Adrenal gland (tissue), 19 donors: ENCODE measurements around the gene ARL4A. TPM values are rescaled to one million over a fixed set of nuclear protein-coding genes. Genes with fewer than 3 reads are reported as not detected.
A peak's percentile ranks its signal among the peaks of the same experiment; 100 is the strongest.

Source experiments
- DNase-seq, 7 donors: peaks; one replicate each; pipeline ENCODE4 v3.0.0-alpha.2; 2019 to 2020
- H3K27ac ChIP-seq, 5 donors: fragments of 200-600 bp; sonication (generic) in 4 of 5; 1 replicate in 3 of 5; 2 replicates in 2 of 5; pipeline versions ENCODE4 v1.5.1 to v1.8.0; 2016 to 2020; ENCODE audit warnings: mild to moderate bottlenecking in 1 of 5
- H3K27me3 ChIP-seq: fragments of 200-600 bp; 2 replicates; pipeline ENCODE4 v1.8.0; 2021
- H3K36me3 ChIP-seq, 2 donors: fragments of 200-600 bp; replicated peaks in 1 of 2; 1 replicate in 1 of 2; 2 replicates in 1 of 2; pipeline versions ENCODE4 v1.5.1 to v1.8.0; 2018 to 2022
- H3K4me1 ChIP-seq, 2 donors: fragments of 200-600 bp; replicated peaks in 1 of 2; 1 replicate in 1 of 2; 2 replicates in 1 of 2; pipeline versions ENCODE4 v1.5.1 to v1.8.0; 2018 to 2021
- H3K4me3 ChIP-seq, 4 donors: fragments of 200-600 bp; sonication (generic) in 3 of 4; one replicate each; pipeline ENCODE4 v1.5.1; 2016 to 2018
- H3K9me3 ChIP-seq, 3 donors: fragments of 200-600 bp; sonication (generic) in 1 of 3; replicated peaks in 1 of 3; 1 replicate in 2 of 3; 2 replicates in 1 of 3; pipeline versions ENCODE4 v1.5.1 to v1.8.0; 2016 to 2021
- CTCF ChIP-seq, 6 experiments: fragments of 450-650 bp in 4 of 6; fragments of 200-600 bp in 2 of 6; sonication (generic) in 1 of 6; IDR thresholded peaks; 1 replicate in 5 of 6; 2 replicates in 1 of 6; pipeline versions ENCODE4 v1.5.1 to v1.8.0; 2016 to 2021; ENCODE audit warnings: antibody characterized with exemption in 6 of 6, mild to moderate bottlenecking in 2 of 6, moderate library complexity in 1 of 6
- POLR2A ChIP-seq, 2 donors: fragments of 450-650 bp; IDR thresholded peaks; one replicate each; pipeline ENCODE4 v1.6.1; 2017; ENCODE audit warnings: antibody characterized with exemption in 2 of 2, mild to moderate bottlenecking in 2 of 2, moderate library complexity in 1 of 2
- WGBS, 4 donors: extraction: QIAGEN DNeasy Blood & Tissue Kit in 2 of 4; methylation state at CpG; one replicate each; pipeline versions ENCODE4 v1.1.5 to v1.1.7; 2013 to 2017; 5-methylcytosine and 5-hydroxymethylcytosine counted together
- intact Hi-C, 2 donors: fragments of 100-400 bp; cut with DNase I; formaldehyde crosslinking; loops; one replicate each; pipeline versions ENCODE4 v1.14.1 to v1.15.0; 2022 to 2023
- long read RNA-seq, 10 donors: library from polyadenylated mRNA in 3 of 10; unstranded in 2 of 10; stranded (forward) in 1 of 10; transcript quantifications; one replicate each; pipeline ENCODE4 v2.0.0 and lab custom pipeline, GENCODE V29; 2021 to 2026
- polyA plus RNA-seq, 3 donors: library from polyadenylated mRNA; stranded (reverse); fragments of 200-250 nt in 2 of 3; fragments of 350-450 nt in 1 of 3; fragmentation: Illumina TruSeq in 1 of 3; extraction: RNeasy Lipid Tissue Mini Kit (QIAGEN cat#74804) in 1 of 3; gene quantifications; one replicate each; pipeline ENCODE4 v1.2.3, GENCODE V29; 2013 to 2014
- total RNA-seq, 9 donors: library from RNA; depleted of rRNA in 4 of 9; stranded (reverse); fragments of >200 nt in 4 of 9; fragments of 120-200 nt in 1 of 9; fragmentation: NEBNext Ultra II Directional in 1 of 9; extraction: Animal tissue kit (Norgen Biotek cat#: 25700) in 1 of 9; gene quantifications; one replicate each; pipeline versions ENCODE4 v1.1.0 to v1.2.4, GENCODE V29; 2013 to 2023
- donor health status: healthy with polysubstance abuse.
- donor health status: Bipolar disorder and iron deficiency.
- donor health status: DM: yes; HTN: yes; CAD: no.
- donor health status: DM: no; HTN: no; CAD: no.
- donor health status: DM: no; HTN: no; CAD: no.
- donor health status: DM: yes; HTN: yes; CAD: no.

Gene ARL4A
- 10 to 100 TPM in 5 of 9 donors, 1 to 10 TPM in 4; 8.9 to 27.8 (median 10.4) TPM for total RNA-seq
- polyA plus RNA-seq, result 10 to 100 TPM in 1 of 3 donors, 1 to 10 TPM in 2; 7.7 to 12.4 (median 8.1) TPM
- long read RNA-seq, donor 1, transcript ARL4A-201 (2 exons, 1,147 nt), result major isoform, 8 of 12 reads
- long read RNA-seq, donor 1, partial matches to known transcripts, result 0 of 12 reads
- long read RNA-seq, donor 1, other reads (novel, unspliced or antisense), result 0 of 12 reads
- long read RNA-seq, donor 2, partial matches to known transcripts, result 0 of 3 reads
- long read RNA-seq, donor 2, other reads (novel, unspliced or antisense), result 0 of 3 reads
- long read RNA-seq, donor 3, transcript ARL4A-206 (2 exons, 845 nt), result major isoform, 5 of 9 reads
- long read RNA-seq, donor 3, partial matches to known transcripts, result 0 of 9 reads
- long read RNA-seq, donor 3, other reads (novel, unspliced or antisense), result 0 of 9 reads
- long read RNA-seq, donor 4, transcript ARL4A-201 (2 exons, 1,147 nt), result major isoform, 6 of 12 reads
- long read RNA-seq, donor 4, transcript ARL4A-204 (2 exons, 1,144 nt), result minor isoform, 5 of 12 reads
- long read RNA-seq, donor 4, partial matches to known transcripts, result 0 of 12 reads
- long read RNA-seq, donor 4, other reads (novel, unspliced or antisense), result 0 of 12 reads
- long read RNA-seq, donor 5, partial matches to known transcripts, result 0 of 8 reads
- long read RNA-seq, donor 5, other reads (novel, unspliced or antisense), result 0 of 8 reads
- long read RNA-seq, donor 6, partial matches to known transcripts, result 0 of 2 reads
- long read RNA-seq, donor 6, other reads (novel, unspliced or antisense), result 0 of 2 reads
- long read RNA-seq, donor 7, partial matches to known transcripts, result 0 of 2 reads
- long read RNA-seq, donor 7, other reads (novel, unspliced or antisense), result 0 of 2 reads
- long read RNA-seq, donor 8, transcript ARL4A-206 (2 exons, 845 nt), result major isoform, 8 of 16 reads
- long read RNA-seq, donor 8, transcript ARL4A-201 (2 exons, 1,147 nt), result minor isoform, 5 of 16 reads
- long read RNA-seq, donor 8, partial matches to known transcripts, result 0 of 16 reads
- long read RNA-seq, donor 8, other reads (novel, unspliced or antisense), result 0 of 16 reads
- long read RNA-seq, donor 9, transcript ARL4A-206 (2 exons, 845 nt), result major isoform, 5 of 7 reads
- long read RNA-seq, donor 9, partial matches to known transcripts, result 0 of 7 reads
- long read RNA-seq, donor 9, other reads (novel, unspliced or antisense), result 0 of 7 reads
- long read RNA-seq, donor 10, partial matches to known transcripts, result 0 of 4 reads
- long read RNA-seq, donor 10, other reads (novel, unspliced or antisense), result 0 of 4 reads

GRCh38 chr7:12686891-12687717, at the start of gene ARL4A:
Gene ARL4A (plus strand): TSS chr7:12687633. CDS start chr7:12688255, 622 bp downstream.
- 0 to 2% (median 1%) methylated on average over 9 to 73 of the region's 73 CpGs for WGBS, 4 donors
- intact Hi-C loops, result loop anchor here in 1 of 2 donors (10.0 kb wide), 1 partner anchor 578 kb away; no protein-coding TSS in a partner anchor
- peak; percentile 99 to 100 (median 99) for DNase-seq
- no peaks in the 10 kb centered on the region for H3K9me3 ChIP-seq
- TF ChIP-seq POLR2A (IDR thresholded peaks at IDR 0.05), result peak; percentile 73 to 91
- peak in 2 of 6 experiments; percentile 3 to 7 for TF ChIP-seq CTCF (IDR thresholded peaks at IDR 0.05)
- H3K36me3 ChIP-seq, result no peaks in the 10 kb centered on the region
- H3K4me1 ChIP-seq, result peaks cover 0 to 5% of the 10 kb centered on the region in 2 donors
- peak within 1 kb of the TSS; percentile 14 to 95 (median 85) for H3K27ac ChIP-seq
- no peaks in the 10 kb centered on the region for H3K27me3 ChIP-seq
- H3K4me3 ChIP-seq, result peak within 1 kb of the TSS; percentile 0 to 89 (median 72)

- intact Hi-C loops, result loop anchor here (5.0 to 10.0 kb wide), 2 partner anchors 624 to 627 kb away; no protein-coding TSS in a partner anchor
- H3K4me3 ChIP-seq, result no peak overlapping the region
- no peaks in the 10 kb centered on the region for H3K4me1 ChIP-seq
- no peaks in the 10 kb centered on the region for H3K36me3 ChIP-seq
- TF ChIP-seq POLR2A (IDR thresholded peaks at IDR 0.05) (no peak), CTCF (IDR thresholded peaks at IDR 0.05) (no peak)
- H3K27ac ChIP-seq, result no peak overlapping the region
- no peaks in the 10 kb centered on the region for H3K9me3 ChIP-seq
- no peak for DNase-seq
- WGBS, 4 donors, result 26 to 30% (median 29%) methylated on average over 4 of the region's 4 CpGs
- no peaks in the 10 kb centered on the region for H3K27me3 ChIP-seq
Measured at GRCh38 chr7:12637819-12638592, 49.4 kb upstream of the ARL4A start.

GRCh38 chr7:12638851-12639456, 48.5 kb upstream of the ARL4A start:
- no peaks in the 10 kb centered on the region for H3K9me3 ChIP-seq
- no peak overlapping the region for H3K27ac ChIP-seq
- intact Hi-C loops, result loop anchor here (5.0 to 10.0 kb wide), 2 partner anchors 623 to 626 kb away; no protein-coding TSS in a partner anchor
- no peak for TF ChIP-seq POLR2A (IDR thresholded peaks at IDR 0.05)
- peak; percentile 48 to 79 (median 54) for TF ChIP-seq CTCF (IDR thresholded peaks at IDR 0.05)
- no peak overlapping the region for H3K4me3 ChIP-seq
- no peaks in the 10 kb centered on the region for H3K27me3 ChIP-seq
- no peak for DNase-seq
- H3K4me1 ChIP-seq, result no peaks in the 10 kb centered on the region
- H3K36me3 ChIP-seq, result no peaks in the 10 kb centered on the region
- 12 to 15% (median 13%) methylated on average over 6 of the region's 6 CpGs for WGBS, 4 donors
